ENCODE results near the gene DMRTC2.

DNA sequence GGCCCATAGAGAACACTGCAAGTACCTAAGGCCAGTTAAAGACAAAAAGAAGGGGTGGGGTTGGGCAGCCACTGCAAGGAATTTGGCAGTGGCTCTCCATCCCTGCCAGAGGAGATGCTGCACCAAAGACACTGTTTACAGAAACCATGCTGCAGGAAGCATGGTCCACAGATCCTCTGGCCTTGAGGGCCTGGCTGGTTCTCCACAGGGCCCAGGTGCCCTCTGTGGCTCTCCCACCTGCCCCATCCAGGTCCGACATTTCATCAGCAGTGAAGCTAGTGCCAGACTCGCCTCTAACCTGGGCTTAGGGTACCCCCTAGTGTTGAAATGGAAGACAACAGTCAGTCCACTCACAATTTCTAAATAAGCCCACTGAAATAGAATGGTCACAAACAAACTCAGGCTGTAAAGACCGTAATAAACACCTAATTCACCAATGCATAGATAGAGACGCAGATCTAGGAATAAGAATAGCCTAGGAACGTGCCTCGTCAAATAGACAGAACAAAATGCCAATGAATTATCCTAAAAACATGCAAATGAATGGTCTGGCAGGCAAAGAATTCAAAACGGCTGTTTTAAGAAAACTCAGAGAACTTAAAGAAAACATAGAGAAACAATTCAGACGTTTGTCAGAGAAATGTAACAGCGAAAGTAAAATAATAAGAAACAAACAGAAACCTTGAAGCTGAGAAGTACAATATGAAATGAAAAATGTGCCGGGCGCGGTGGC, 23.7 kb upstream of the DMRTC2 start:
- TF ChIP-seq, protein P1, sequence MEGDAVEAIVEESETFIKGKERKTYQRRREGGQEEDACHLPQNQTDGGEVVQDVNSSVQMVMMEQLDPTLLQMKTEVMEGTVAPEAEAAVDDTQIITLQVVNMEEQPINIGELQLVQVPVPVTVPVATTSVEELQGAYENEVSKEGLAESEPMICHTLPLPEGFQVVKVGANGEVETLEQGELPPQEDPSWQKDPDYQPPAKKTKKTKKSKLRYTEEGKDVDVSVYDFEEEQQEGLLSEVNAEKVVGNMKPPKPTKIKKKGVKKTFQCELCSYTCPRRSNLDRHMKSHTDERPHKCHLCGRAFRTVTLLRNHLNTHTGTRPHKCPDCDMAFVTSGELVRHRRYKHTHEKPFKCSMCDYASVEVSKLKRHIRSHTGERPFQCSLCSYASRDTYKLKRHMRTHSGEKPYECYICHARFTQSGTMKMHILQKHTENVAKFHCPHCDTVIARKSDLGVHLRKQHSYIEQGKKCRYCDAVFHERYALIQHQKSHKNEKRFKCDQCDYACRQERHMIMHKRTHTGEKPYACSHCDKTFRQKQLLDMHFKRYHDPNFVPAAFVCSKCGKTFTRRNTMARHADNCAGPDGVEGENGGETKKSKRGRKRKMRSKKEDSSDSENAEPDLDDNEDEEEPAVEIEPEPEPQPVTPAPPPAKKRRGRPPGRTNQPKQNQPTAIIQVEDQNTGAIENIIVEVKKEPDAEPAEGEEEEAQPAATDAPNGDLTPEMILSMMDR (IDR thresholded peaks at IDR 0.05) = peak; percentile 73
- no peak for TF ChIP-seq POLR2AphosphoS5 (IDR thresholded peaks at IDR 0.05; ENCODE audit: low read depth, low read length)
